GM23248 (cell line): ENCODE measurements around the gene TMEM145. TPM values are rescaled to one million over a fixed set of nuclear protein-coding genes. Genes with fewer than 3 reads are reported as not detected.

ENCODE experiments used
- DNase-seq: peaks from one replicate; pipeline ENCODE4 v3.0.0-alpha.2; 2015
- H2AFZ ChIP-seq: fragments of 200-600 bp; sonication (generic); 2 replicates; pipeline ENCODE4 v1.6.1; 2016; ENCODE audit warnings: antibody characterized with exemption
- H3F3A ChIP-seq: fragments of 200-600 bp; sonication (generic); 2 replicates; pipeline ENCODE4 v1.6.1; 2016; ENCODE audit warnings: mild to moderate bottlenecking, antibody characterized with exemption, mixed run types; ENCODE audit not compliant: insufficient read depth
- H3K27ac ChIP-seq: fragments of 200-600 bp; sonication (generic); 2 replicates; pipeline ENCODE4 v1.5.1; 2016; ENCODE audit warnings: mild to moderate bottlenecking
- H3K27me3 ChIP-seq: fragments of 200-600 bp; sonication (generic); replicated peaks from 2 replicates; pipeline ENCODE4 v1.6.1; 2016; ENCODE audit warnings: mild to moderate bottlenecking; ENCODE audit not compliant: insufficient read depth
- H3K36me3 ChIP-seq: fragments of 200-600 bp; sonication (generic); 2 replicates; pipeline ENCODE4 v1.6.1; 2016; ENCODE audit warnings: low read depth, mild to moderate bottlenecking
- H3K4me1 ChIP-seq: fragments of 200-600 bp; sonication (generic); 2 replicates; pipeline ENCODE4 v1.6.1; 2016; ENCODE audit warnings: mild to moderate bottlenecking; ENCODE audit not compliant: insufficient read depth
- H3K4me2 ChIP-seq: fragments of 200-600 bp; sonication (generic); one replicate; pipeline ENCODE4 v1.6.1; 2016; ENCODE audit warnings: mild to moderate bottlenecking; ENCODE audit not compliant: unreplicated experiment
- H3K4me3 ChIP-seq: fragments of 200-600 bp; sonication (generic); 2 replicates; pipeline ENCODE4 v1.5.1; 2016; ENCODE audit warnings: mild to moderate bottlenecking
- H3K79me2 ChIP-seq: fragments of 200-600 bp; sonication (generic); 2 replicates; pipeline ENCODE4 v1.6.1; 2016; ENCODE audit warnings: mild to moderate bottlenecking; ENCODE audit not compliant: insufficient read depth
- H3K9ac ChIP-seq: fragments of 200-600 bp; sonication (generic); 2 replicates; pipeline ENCODE4 v1.6.1; 2016; ENCODE audit warnings: mild to moderate bottlenecking
- H3K9me2 ChIP-seq: fragments of 200-600 bp; sonication (generic); 2 replicates; pipeline ENCODE4 v1.6.1; 2016; ENCODE audit warnings: mixed run types, mild to moderate bottlenecking, moderate library complexity; ENCODE audit not compliant: insufficient read depth
- H3K9me3 ChIP-seq: fragments of 200-600 bp; sonication (generic); one replicate; pipeline ENCODE4 v1.6.1; 2017; ENCODE audit warnings: low read depth
- H4K20me1 ChIP-seq: fragments of 200-600 bp; sonication (generic); 2 replicates; pipeline ENCODE4 v1.6.0; 2016; ENCODE audit not compliant: insufficient read depth
- EZH2 ChIP-seq: fragments of 200-600 bp; sonication (generic); IDR thresholded peaks from 2 replicates; pipeline ENCODE4 v1.6.1; 2018; ENCODE audit warnings: antibody characterized with exemption, mild to moderate bottlenecking; ENCODE audit not compliant: insufficient read depth, poor library complexity, severe bottlenecking
- EZH2phosphoT487 ChIP-seq: fragments of 200-600 bp; sonication (generic); IDR thresholded peaks from 2 replicates; pipeline ENCODE4 v1.6.1; 2018; ENCODE audit warnings: antibody characterized with exemption, moderate library complexity, mild to moderate bottlenecking, low read depth; ENCODE audit not compliant: insufficient read depth
- WGBS, 2 experiments: methylation state at CpG; one replicate each; pipeline ENCODE4 v1.1.6; 2015 to 2017; ENCODE audit warnings: low lambda C conversion rate in 2 of 2, low coverage in 1 of 2; ENCODE audit errors: missing lambda C conversion rate in 2 of 2; 5-methylcytosine and 5-hydroxymethylcytosine counted together
- in situ Hi-C: fragments of 300-500 bp; cut with MboI; formaldehyde crosslinking; loops from 2 replicates; pipeline ENCODE4 v1.15.0; 2020
- polyA plus RNA-seq: library from polyadenylated mRNA; unstranded; fragments of >200 nt; fragmentation: Nextera tagmentation; extraction: Ambion mirVana; gene quantifications from 2 replicates; pipeline ENCODE4 v1.2.1, GENCODE V29; 2016
- total RNA-seq: library from RNA; depleted of rRNA; stranded (reverse); fragments of >200 nt; shearing (Covaris generic); gene quantifications from 2 replicates; pipeline ENCODE4 v1.2.3, GENCODE V29; 2014

Gene TMEM145
- total and polyA plus RNA-seq, 2 experiments from 2014 or later: not detected

DNA sequence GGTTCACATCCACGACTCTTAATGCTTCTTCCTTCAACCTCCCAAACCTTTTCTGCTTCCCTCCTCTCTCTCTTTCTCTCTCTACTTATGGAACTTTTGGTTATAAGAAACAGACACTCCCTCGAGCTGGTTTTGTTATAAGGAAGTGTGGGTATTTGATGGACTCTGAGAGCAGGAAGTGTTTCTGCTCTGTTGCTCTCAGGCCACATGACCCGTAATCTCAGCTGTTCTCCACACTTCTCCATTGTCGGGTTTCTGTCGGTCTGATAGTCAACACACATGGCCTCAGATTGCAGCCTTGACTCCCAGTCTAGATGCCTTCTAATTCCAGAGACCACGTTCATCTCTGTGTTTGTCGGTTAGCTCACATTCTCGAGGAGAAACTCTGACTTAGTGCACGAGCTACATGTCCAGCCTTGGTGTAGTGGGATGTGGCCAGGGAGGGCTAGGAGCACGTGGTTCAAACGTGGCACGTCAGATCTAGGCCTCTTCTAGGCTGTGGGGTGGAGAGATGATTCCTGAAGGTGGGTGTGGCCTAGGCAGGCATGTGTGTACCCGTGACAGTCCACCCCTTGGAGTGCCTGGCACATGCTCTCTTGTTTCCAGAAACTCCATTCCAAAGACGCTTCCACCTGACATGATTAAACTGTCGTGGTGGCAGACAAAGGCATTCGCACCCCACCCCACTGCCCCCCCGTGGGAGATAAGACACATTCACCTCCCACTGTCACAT lies 50.7 kb downstream of the TMEM145 start:
- no peak overlapping the region for H3K27ac ChIP-seq
- H3K9ac ChIP-seq: no peak overlapping the region
- no peaks in the 10 kb centered on the region for H3K27me3 ChIP-seq
- no peaks in the 10 kb centered on the region for H3K36me3 ChIP-seq
- no peak overlapping the region for H3K4me2 ChIP-seq
- in situ Hi-C loops: no loop called here
- DNase-seq: no peak
- TF ChIP-seq EZH2phosphoT487: no peak
- no peak for TF ChIP-seq EZH2
- no peaks in the 10 kb centered on the region for H3K9me3 ChIP-seq
- H3F3A ChIP-seq: no peaks in the 10 kb centered on the region
- no peaks in the 10 kb centered on the region for H3K79me2 ChIP-seq
- no peak overlapping the region for H2AFZ ChIP-seq
- H3K4me3 ChIP-seq: no peak overlapping the region
- no peaks in the 10 kb centered on the region for H3K9me2 ChIP-seq
- 78 to 83% methylated on average over 17 of the region's 17 CpGs for WGBS, 2 experiments
- H3K4me1 ChIP-seq: no peaks in the 10 kb centered on the region
- no peaks in the 10 kb centered on the region for H4K20me1 ChIP-seq

DNA sequence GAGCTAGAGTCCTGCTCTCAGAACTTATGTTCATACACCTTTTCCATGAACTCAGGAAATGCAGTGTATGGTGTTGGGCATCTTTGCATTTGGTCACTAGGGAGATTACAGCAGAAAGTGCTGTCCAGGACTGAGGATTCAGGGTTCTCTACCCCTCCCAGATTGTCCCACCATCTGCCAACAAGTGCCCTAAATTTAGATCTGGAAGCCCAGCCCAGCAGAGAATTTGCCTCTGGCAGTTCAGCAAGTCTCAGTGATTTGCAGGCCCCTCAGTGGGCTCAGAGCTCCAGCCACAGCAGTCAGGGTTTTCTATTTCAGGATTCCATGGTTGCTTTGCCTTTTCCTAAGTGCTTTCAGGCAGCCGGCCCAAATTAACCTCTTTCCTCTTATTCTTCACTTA lies 53.6 kb downstream of the TMEM145 start:
- in situ Hi-C loops: no loop called here
- H4K20me1 ChIP-seq: no peaks in the 10 kb centered on the region
- WGBS, 2 experiments: 48 to 72% methylated on average over 1 of the region's 1 CpG
- no peak overlapping the region for H3K4me2 ChIP-seq
- no peak overlapping the region for H3K27ac ChIP-seq
- H3K9ac ChIP-seq: no peak overlapping the region
- no peaks in the 10 kb centered on the region for H3K27me3 ChIP-seq
- no peak for DNase-seq
- no peak overlapping the region for H3K4me3 ChIP-seq
- H3F3A ChIP-seq: no peaks in the 10 kb centered on the region
- no peaks in the 10 kb centered on the region for H3K79me2 ChIP-seq
- no peak overlapping the region for H2AFZ ChIP-seq
- H3K36me3 ChIP-seq: no peaks in the 10 kb centered on the region
- H3K4me1 ChIP-seq: no peaks in the 10 kb centered on the region
- H3K9me2 ChIP-seq: no peaks in the 10 kb centered on the region
- H3K9me3 ChIP-seq: no peaks in the 10 kb centered on the region
- no peak for TF ChIP-seq EZH2
- no peak for TF ChIP-seq EZH2phosphoT487

DNA sequence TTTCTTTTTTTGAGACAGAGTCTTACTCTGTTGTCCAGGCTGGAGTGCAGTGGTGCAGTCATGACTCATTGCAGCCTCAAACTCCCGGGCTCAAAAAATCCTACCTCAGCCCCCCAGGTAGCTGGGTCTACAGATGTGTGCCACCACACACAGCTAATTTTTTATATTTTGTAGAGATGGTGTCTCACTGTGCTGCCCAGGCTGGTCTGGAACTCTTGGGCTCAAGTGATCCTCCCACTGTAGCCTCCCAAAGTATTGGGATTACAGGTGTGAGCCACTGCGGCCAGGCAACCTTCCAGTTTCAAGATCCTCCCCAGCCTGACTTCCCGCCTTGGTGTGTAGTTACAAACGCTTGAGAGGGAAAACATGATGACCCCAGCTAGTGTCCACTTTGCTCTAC lies 54.8 kb downstream of the TMEM145 start:
- TF ChIP-seq EZH2phosphoT487 (no peak), EZH2 (no peak)
- Histone ChIP-seq H3K4me3 (no peak overlapping the region), H2AFZ (no peak overlapping the region), H3K9ac (no peak overlapping the region), H3K27ac (no peak overlapping the region), H4K20me1 (no peaks in the 10 kb centered on the region), H3K79me2 (no peaks in the 10 kb centered on the region), H3F3A (no peaks in the 10 kb centered on the region), H3K9me2 (no peaks in the 10 kb centered on the region), H3K9me3 (no peaks in the 10 kb centered on the region), H3K4me1 (no peaks in the 10 kb centered on the region), H3K27me3 (no peaks in the 10 kb centered on the region), H3K4me2 (no peak overlapping the region), H3K36me3 (no peaks in the 10 kb centered on the region)
- WGBS, 2 experiments: 92 to 96% methylated on average over 4 of the region's 4 CpGs
- in situ Hi-C loops: no loop called here
- DNase-seq: no peak

DNA sequence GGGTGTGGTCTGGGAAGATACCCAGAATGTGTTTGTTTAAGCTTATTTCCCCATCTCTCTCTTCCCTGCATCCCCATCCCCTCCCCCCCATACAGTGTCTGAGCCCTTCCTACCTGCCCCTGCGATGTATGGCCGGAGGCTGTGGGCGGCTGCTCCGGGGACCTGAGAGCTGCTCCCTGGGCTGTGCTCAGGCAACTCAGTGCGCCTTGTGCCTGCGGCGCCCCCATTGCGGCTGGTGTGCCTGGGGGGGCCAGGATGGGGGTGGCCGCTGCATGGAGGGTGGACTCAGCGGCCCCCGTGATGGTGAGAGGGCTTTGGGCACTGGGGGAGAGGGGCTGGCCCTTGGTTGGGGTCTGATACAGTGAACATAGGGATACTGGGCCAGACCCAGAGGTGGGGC lies 55.3 kb downstream of the TMEM145 start:
- Histone ChIP-seq H3K9me3 (no peaks in the 10 kb centered on the region), H3K4me1 (no peaks in the 10 kb centered on the region), H3K27ac (no peak overlapping the region), H3K79me2 (no peaks in the 10 kb centered on the region), H2AFZ (no peak overlapping the region), H3K9me2 (no peaks in the 10 kb centered on the region), H4K20me1 (no peaks in the 10 kb centered on the region), H3K27me3 (no peaks in the 10 kb centered on the region), H3K9ac (no peak overlapping the region), H3F3A (no peaks in the 10 kb centered on the region), H3K4me3 (no peak overlapping the region), H3K4me2 (no peak overlapping the region), H3K36me3 (no peaks in the 10 kb centered on the region)
- WGBS, 2 experiments: 96 to 97% methylated on average over 11 of the region's 11 CpGs
- DNase-seq: no peak
- TF ChIP-seq EZH2 (no peak), EZH2phosphoT487 (no peak)
- in situ Hi-C loops: no loop called here

DNA sequence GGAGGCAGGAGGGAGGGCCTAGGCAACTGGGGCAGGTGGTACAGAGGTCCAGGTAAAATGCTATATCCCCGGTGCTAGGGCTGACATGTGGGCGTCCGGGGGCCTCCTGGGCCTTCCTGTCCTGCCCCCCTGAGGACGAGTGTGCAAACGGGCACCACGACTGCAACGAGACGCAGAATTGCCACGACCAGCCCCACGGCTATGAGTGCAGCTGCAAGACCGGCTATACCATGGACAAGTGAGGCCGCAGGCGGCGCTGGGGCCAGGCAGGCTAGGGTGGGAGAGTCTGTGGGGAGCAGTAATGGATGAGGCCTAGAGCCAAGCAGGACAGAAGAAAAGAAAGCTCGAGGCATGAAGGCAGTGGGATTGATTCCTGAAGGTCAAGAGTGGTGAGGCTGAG lies 55.7 kb downstream of the TMEM145 start:
- no peak overlapping the region for H3K4me3 ChIP-seq
- H3K4me1 ChIP-seq: no peaks in the 10 kb centered on the region
- no peaks in the 10 kb centered on the region for H3K9me2 ChIP-seq
- DNase-seq: no peak
- H3F3A ChIP-seq: no peaks in the 10 kb centered on the region
- H3K9me3 ChIP-seq: no peaks in the 10 kb centered on the region
- H3K4me2 ChIP-seq: no peak overlapping the region
- TF ChIP-seq EZH2phosphoT487 (no peak), EZH2 (no peak)
- no peak overlapping the region for H2AFZ ChIP-seq
- no peak overlapping the region for H3K27ac ChIP-seq
- 87 to 94% methylated on average over 15 of the region's 15 CpGs for WGBS, 2 experiments
- H3K9ac ChIP-seq: no peak overlapping the region
- no peaks in the 10 kb centered on the region for H4K20me1 ChIP-seq
- no peaks in the 10 kb centered on the region for H3K79me2 ChIP-seq
- no peaks in the 10 kb centered on the region for H3K36me3 ChIP-seq
- H3K27me3 ChIP-seq: no peaks in the 10 kb centered on the region
- in situ Hi-C loops: no loop called here
